Fibroblast of skin of scalp (primary cell): ENCODE data around the gene SAMD14.

Experiments used
- DNase-seq: peaks from one replicate; pipeline ENCODE4 v3.0.0-alpha.2; 2013

SAMD14 gene

DNA sequence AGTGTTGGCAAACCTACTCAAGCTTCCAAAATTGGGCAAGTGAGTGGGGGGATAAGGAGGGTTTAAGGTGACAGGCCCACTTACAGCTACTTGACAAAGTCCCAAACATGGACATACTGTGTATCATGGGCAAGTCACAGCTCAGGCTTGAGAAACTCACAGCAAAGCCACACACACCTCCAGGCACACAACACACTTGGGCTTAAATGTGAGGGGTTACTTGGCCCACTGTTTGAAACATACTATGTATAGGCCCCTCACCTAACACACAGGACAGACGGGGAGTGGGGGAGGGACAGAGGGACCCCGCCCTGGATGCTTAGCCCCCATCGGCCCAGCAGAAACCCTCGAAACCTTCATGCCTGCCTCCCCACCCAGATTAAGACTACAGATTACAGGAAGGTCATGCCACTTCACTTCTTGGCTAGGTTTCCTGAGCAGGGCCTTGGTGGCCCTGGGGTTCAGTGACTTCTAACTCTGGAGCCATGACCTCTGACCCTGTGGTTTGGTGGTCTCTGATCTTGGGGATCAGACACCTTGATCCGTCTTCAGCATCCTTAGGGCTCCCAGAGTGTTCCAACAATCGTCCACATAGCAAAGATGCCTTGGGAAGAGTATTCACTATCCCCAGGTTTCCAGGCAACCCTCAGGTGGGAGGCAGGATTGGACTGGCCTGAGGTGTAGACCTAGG, 2.3 kb upstream of the SAMD14 start:
- DNase-seq: no peak

DNA sequence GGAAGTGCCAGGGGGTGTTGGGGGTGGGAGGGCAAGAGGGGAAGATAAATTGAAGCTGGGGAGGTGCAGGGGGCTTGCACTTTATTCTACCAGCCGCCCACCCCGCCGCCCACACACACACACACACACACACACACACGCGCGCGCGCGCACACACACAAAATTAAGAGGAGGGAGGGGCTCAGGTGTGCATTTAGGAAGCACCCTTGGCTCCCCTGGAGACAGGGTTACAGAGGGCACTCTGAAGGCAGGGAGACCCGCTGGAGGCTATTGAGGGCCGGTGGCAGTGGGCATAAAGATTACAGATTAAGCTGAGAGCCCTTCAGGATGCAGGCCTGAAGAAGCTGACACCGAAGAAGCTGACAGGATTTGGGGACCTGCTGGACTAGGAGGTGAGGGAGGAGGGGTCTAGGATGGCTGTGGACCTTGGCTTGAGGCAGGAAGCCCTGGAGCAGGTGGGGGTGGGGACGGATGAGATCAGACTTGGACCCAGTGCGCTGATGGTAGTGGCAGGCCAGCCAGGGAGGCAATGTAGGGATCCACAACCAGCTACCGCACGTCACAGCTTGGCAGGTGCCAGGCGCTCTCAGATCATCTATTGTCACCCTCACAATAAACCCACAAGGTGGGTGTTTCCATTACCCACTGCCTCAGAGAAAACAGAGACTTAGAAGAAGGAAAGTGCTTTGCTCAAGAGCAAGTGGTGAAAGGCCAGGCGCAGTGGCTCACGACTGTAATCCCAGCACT, 772 bp upstream of the SAMD14 start:
- DNase-seq: no peak

DNA sequence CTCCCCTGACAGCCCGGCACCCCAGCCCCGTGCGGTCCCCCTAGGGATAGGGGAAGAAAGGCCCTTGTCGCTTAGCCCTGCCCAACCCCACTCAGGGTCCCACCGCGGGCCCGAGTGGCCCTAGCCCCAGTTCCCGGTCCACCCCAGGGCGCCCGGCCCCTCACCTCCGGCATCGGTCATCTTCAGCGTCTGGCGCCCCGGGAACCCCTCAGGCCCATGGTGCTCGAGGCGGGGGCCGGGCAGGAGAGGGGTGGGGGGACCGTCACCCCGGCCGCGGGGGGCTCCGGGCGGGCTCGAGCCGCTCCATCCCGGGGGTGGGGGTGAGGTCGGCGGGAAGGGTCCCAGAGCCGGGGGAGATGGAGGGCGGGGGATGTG, 620 bp downstream of the SAMD14 start:
- no peak for DNase-seq

DNA sequence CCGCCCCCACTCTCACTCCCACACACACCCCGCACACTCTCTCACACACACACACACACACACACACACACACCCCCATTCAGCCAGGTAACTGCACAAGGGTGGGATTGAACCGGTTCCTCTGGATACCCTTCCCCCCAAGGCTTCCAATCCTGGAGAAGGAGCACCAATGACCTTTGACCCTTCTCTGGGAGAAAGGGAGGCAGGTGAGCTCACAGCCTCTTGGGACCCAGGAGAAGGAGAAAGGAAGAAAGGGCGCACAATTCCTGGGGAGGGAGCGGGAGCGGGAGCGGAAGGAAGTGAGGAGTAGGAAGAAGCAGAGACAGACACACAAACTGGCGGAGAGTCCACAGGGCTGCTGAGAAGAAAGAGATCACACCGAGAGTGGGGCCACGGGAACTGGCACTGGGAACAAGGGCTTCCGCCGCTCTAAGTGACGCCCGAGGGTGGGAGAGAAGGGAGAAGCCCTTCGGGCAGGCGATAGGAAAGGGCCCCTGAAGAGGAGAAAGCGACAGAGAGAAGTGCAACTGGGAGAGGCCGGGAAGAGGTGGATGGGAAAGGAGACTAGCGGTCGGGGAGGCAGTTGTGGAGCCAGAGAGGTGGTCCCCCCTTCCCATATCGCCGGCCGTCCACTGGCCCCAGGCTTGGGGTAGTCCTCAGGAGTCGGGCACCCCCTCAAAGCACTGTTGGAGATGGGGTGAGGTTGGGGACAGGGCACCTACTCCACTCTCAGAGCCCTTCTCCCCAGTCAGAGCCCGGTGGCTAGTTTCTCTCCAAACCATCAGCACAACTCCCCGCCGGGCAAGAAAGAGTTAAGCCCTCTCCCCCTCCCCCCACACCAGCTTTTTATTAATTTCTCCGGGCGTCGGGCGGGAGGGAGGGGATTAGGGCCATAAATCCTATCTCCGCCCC, 1.3 kb downstream of the SAMD14 start:
- DNase-seq: peak; percentile 22

DNA sequence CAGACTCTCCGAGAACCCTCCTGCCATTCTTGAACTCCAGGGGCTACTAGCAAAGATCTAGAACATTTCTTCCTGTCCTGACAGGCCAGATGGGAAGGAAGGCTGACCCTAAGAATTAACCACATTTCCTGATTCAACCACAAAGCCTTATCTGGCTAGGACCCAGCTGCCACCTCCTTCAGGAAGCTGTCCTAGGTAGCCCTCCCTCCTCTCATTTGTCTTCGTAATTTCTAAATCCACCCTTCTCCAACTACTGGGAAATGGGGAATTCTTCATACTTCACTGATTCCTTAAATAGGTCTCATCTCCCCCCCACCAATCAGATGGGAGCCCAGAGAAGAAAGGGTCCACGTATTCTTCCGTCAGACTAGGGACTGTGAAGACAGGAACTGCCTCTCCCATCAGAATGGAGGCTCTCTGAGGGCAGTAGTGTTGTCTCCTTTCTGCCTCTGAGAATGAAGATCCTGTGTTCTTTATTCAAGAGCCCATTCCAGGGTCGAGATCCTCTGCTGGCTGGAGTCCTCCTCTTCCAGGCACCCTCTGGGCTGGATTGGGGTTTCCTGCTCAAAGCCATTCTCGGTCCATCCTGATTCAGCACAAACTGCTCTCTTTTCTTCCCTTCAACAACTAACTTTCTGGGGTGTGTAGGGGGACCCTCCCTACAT, 2.1 kb downstream of the SAMD14 start:
- DNase-seq: no peak

DNA sequence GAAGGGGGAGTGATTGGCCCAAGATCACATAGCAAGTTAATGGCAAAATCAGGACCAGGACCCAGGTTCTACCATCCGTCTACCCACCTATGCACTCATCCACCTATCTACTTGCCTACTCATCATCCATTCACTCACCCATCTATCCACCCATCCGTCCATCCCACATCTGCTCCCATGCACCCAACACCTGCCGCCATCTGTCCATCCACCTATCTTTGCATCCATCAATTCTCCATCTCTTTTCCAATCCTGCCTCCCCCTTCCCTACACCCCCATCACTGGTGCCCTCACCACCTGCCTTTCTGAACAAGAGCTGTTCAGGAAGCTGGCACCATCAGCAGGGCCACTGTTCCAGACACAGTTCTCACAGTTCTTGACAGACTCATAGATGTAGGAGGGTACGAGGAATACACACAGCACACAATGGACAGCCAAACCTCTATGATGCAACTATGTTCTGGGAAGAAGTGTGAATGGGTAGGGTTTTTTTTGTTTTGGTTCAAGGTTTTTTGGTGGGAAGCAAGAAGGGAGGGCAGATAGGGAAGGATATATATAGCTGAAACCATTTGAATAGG, 4.5 kb downstream of the SAMD14 start:
- no peak for DNase-seq

DNA sequence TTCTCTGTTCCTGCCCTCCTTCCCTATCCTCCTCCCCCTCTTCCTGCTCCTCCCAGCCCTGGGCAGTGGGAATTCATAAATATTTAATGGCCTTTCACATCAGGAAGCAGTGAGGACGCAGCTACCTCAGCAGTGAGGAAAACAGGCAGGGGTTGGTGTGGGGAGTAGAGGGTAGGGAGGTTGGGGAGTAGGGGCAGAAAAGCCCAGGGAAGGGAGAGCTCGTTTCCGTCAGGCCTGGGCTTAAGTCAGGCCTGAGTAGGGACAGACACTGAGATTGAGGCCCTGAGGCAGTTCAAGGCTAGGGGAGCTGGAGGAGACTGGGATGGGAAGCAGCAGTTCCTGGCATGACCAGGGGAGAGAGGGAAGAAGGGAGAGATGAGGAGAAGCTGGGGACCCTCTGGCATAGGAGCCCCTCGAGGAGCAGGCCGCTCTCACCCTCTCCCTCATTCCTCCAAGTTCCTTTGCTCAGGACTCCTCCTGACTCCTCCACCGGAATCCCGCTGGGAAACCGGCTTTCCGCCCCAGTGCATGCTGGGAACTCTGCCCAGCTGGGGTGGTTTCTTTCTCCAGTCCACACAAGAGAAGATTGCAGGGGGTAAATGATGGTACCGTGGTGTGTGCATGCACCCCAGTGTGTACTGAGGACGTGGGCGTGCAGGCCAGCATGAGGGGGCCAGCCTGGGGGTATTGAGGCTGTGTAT, 6.2 kb downstream of the SAMD14 start:
- DNase-seq: peak; percentile 45

DNA sequence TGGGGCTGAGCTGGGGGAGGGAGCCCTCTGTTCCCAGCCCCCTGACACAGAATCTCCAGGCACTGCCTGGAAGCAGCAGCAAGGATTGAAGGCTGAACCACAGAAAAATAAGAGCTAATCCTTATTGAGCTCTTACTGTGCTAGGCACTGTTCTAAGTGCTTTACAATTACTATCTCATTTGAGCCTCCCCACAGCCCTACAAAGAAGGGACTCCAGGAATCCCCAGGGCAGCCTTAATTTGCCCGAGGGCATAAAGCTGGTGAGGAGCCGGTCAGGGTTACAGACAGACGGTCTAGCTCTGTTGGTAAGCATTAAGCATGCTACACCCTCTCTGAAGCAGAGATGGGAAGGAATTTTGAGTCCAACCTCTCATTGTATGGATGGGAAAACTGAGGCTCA, 7.0 kb downstream of the SAMD14 start:
- DNase-seq: no peak

DNA sequence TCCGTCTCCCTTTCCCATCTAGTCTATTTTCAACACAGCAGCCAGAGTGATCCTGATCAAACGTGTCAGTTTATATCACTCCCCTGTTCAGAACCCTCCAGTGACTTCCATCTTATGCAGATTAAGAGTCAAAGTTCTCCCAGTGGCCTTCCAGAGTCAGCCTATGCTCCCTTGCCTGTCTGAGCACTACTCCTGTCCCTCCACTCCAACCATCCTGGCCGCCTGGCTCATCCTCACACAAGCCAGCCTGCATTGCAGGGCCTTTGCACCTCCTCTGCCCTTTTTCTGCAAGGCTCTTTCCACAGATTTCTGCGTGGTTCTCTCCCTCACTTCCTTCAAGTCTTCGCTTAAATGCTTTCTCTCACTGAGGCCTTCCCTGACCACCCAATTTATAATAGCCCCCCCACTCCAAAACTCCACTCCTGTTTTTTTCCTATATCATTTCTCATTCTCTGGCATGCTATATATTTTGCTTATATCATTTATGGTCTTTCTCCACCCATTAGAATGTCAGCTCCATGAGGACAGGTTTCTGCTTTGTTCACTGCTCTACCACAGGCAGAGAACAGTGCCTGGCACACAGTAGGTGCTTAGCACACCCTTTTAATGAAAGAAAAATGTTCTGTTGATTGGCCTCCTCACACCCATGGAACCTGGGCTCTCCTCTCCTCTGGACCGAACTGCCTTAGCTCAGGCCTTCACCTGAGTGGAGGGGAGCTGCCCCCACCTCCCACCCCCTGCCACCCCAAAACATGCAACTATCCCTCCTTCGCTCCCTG, 9.3 kb downstream of the SAMD14 start:
- DNase-seq: no peak

DNA sequence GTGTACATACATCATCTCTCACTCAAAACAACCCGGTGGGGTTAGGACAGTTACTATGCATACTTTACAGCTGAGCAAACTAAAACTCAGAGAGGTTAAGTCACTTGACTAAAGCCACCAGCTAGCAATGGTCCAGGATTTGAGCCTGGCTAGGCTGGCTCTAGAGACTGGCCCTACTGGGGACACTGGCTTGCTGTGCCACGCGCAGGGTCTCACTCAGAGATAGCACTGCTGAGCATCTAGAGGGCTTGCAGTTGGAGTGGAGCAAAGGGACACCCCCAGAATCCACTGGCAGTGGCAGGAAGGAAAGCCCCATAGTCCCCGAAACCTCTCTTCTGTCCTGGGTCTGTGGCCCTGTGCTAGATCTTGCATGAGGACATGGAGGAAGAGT, 11.1 kb downstream of the SAMD14 start:
- DNase-seq: no peak

DNA sequence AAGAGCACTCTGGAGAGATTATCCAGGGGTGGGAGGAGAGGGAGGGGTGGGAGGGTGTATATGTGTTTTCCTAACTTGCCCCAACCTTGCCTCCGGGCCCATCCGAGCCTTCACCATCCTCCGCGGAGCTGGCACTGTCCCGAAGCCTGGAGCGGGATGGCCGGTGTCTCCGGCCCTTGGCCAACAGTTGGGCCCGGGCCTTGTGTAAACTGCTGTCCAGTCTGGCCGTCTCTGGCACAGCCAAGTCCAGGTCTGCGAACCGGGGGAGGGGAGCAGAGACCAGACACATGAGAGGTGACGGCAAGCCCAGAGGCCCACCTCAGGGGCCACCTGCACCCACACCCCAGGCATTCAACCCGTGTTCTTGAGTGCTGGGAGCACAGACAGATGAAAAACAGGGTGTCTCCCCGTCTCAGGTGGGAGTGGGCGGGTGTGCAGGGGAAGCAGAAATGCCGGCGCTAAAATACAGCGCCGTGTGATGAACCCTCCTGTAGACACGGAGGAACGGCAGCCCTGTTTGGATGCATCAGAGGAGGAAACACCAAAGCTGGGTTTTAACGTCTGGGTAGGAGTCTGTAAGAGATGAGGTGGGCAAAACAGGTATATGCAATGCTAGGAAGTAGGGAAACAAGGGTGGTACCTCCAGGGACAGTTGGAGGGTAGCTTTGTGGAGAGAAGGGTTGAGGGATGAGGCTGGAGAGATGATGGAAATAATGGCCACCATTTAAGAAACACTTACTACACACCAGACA, 11.7 kb downstream of the SAMD14 start:
- no peak for DNase-seq

DNA sequence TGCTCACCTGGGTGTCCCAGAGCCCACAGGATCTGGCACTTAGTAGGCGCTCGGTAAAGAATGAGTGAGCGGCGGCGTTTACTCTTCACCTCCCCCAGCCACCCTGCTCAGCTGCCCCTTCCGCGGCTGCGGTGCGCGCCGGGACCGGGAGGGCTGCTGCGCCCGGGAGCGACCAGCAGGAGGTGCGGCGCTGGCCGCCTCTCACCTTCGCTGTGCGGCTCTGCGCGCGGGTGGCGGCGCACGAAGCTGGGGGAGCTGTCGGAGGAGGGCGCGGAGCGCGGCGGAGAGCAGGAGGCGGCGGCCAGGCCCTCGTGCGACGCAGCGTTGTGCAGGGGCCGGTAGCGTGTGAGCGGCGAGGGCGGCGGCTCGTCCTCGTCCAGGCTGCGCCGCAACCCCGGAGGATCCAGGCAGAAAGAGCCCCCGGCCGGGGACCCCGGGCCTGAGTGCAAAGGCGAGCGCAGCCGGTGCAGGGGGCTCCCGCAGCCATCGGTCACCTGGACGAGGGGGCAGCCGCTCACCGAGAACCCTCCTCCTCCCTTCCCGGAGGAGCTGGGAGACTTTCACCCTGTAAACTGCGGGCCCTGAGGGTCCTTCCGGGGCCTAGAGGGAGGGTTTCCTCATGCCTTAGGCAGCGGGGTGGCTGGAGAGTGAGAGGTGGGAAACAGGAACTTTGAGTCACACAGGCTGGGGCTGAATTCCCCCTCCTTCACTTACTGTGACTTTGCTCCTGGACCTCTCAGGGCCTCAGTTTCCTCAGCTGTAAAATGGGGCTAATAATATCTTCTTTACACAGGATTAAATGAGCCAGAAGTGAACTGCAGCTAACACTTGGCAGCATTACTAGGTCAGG, 12.5 kb downstream of the SAMD14 start:
- no peak for DNase-seq

DNA sequence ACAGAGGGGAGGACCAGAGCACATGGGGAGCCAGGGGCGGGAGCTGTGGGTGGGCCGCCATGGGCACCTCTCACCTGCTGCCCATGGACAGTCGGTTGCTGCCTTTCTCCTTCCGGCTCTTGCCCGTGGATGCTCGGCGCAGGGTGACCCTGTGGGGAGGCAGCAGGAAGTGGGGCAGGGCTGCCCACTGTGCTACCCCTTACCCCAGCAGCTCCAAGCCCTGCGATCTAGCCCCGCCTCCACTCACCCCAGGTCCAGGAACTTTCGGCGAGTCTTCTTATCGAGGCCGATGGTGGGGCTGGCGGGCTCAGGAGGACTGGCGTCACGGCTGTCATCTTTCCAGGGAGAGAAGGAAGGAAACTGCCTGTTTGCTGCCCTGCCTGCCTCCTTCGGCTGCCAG, 14.2 kb downstream of the SAMD14 start:
- no peak for DNase-seq

DNA sequence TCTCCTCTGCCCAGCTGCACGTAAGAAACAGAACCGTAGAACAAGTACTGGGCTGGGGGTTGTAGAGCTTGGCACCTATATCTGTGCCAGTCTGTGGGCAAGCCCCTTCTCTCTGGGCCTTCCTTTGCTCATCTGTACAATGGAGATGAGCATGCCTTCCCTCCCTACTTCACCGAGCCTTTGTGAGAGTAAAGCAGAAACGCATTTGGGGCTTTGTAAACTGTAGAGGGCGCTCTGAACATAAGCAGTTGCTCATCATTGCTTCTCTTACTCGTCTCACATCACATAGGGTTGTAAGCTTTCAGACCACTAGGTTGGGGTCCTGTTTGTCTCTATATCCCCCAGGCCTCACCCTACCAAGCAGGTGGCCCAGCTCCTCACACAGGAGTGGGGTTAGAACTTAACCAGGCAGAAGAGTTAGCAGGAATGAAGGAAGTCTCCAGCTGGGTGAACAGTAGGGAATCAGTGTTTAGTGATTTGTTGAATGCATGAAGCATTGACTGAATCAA, 15.1 kb downstream of the SAMD14 start:
- DNase-seq: peak; percentile 70

DNA sequence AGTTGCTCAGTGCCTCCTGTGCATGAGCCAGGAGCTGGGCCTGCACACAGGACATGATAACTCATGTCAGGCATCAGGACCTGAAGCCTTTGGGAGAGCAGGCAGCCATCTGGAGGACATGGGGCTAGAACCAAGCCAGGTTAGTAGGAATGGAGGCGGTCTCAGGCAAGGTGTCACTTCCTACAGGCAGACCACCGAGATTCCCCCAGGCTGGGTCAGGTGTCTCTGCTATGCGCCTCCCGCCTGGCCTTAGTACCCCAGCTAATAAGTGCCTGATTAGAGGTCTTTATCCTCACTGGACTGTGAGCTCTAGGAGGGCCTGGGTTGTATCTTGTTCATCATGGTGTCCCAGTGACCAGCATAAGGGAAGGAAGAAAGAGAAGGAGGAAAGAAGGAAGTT, 15.6 kb downstream of the SAMD14 start:
- no peak for DNase-seq

DNA sequence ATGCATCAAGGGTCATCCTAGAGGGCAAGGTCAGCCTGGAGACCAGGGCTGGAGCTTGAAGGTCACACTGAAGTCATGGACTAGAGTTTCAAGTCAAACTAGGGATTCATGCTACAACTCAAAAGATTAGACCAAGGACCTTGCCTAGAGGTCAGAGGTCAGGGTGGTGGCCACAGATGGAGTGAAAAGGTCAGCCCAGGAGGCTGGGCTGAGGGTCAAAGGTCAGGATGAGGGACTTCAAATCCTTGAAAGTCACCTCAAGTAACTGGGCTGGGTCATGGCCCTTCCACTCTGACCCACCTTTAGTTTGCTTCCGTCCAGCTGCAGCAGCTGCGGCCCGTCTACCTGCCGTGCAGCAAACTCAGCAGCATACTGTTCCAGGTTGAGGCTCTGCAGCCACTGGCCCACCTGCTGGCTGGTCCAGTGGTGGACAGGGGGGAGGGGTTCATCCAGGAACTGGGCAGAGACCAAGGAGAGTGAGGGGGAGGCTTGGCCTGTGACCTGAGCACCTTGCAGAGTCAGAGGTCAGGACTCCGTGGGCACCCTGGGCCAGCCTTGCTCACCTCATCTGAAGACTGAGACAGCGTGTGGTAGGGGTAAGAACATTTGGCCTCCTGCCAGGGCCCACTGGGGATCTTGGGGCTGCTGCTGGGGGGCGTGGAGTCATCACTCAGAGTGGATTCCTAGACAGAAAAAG, 16.2 kb downstream of the SAMD14 start:
- DNase-seq: no peak

DNA sequence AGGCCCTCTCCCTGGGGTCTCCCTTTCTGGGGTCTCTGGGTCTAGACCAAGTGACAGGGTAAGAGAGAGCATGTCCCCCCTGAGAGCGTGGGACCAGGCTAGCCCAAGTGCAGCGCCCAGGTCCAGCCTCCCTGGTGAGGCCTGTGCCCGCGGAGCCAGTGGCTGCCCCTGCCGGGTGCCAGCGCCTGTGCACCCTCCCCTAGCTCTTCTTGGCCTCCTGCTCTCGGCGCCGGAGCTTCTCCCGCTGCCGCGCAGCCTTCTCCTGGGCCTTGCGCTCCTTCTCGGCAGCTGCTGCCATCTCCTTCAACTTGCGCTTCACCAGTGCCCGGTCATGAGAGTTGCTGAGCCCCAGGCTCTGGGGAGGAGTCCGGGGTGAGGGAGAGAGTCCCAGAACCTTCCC, 17.3 kb downstream of the SAMD14 start:
- no peak for DNase-seq
